ENCODE data around the gene PROSER3.

Gene PROSER3

DNA sequence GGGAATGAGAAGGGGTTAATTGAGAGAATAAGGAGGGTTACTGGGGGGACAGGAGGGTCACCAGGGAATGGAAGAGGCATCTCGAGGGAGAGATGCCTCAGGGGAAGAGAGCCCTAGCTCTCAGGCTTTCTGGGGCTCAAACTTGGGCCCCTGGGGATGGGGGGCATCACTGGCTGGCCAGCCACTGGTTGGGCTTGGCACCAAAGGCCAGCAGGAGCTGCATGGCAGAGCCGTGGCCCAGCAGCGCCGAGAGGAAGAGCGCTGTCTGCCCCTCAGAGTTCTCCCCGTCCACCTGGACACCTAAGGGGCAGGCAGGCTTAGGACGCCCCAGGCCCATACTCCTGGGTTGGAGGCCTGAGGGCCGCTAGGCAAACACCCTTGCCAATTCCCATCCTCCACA is 34.9 kb downstream of the PROSER3 start:
- TF ChIP-seq USF1 (IDR thresholded peaks at IDR 0.05) (no peak), EP300 (IDR thresholded peaks at IDR 0.05; ENCODE audit: borderline replicate concordance) (no peak), TAF1 (IDR thresholded peaks at IDR 0.05; ENCODE audit: low read depth) (no peak), TEAD4 (IDR thresholded peaks at IDR 0.05) (no peak)

DNA sequence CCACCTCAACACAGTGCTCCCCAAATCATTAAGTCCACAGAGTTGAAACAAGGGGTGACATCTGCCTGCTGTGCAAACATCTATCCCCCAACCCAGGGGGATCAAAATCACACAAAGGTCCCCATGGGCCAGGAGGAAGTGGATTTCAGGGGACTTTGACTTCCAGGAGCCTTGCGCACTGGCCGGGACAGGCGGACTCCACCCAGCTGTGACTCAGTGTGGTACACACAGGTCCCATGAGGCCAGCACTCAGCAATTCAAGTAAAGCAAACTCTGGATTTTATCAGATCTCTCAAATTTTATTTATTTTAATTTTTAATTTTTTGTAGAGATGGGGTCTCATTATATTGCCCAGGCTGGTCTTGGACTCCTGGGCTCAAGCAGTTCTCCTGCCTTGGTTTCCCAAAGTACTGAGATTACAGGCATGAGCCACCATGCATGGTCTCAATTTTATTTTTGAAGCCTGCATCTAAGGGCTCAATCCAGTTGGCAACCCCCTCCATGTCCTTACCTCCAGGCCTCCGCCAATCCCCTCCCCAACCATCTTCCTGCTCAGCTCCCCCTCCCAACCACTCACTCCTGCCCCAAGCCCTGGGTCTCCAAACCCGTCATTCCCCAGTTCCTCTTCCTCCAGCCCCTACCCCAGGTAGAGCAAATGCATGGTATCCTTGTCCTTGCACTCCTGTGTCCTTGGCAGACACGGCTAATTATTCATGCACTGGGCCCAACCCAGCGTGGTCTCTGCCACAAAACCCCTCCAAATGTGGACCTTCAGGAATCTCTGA is 35.6 kb downstream of the PROSER3 start:
- TF ChIP-seq FOXM1 (IDR thresholded peaks at IDR 0.05; ENCODE audit: borderline replicate concordance, low read depth) (no peak), TEAD4 (IDR thresholded peaks at IDR 0.05) (no peak), NFIC (IDR thresholded peaks at IDR 0.05) (no peak), MAX (IDR thresholded peaks at IDR 0.05) (no peak), TAF1 (IDR thresholded peaks at IDR 0.05; ENCODE audit: low read depth) (no peak), RAD21 (IDR thresholded peaks at IDR 0.05; ENCODE audit: low read depth) (no peak), ZBTB7A (IDR thresholded peaks at IDR 0.05; ENCODE audit: low read depth) (no peak)
- TF ChIP-seq, protein P1, sequence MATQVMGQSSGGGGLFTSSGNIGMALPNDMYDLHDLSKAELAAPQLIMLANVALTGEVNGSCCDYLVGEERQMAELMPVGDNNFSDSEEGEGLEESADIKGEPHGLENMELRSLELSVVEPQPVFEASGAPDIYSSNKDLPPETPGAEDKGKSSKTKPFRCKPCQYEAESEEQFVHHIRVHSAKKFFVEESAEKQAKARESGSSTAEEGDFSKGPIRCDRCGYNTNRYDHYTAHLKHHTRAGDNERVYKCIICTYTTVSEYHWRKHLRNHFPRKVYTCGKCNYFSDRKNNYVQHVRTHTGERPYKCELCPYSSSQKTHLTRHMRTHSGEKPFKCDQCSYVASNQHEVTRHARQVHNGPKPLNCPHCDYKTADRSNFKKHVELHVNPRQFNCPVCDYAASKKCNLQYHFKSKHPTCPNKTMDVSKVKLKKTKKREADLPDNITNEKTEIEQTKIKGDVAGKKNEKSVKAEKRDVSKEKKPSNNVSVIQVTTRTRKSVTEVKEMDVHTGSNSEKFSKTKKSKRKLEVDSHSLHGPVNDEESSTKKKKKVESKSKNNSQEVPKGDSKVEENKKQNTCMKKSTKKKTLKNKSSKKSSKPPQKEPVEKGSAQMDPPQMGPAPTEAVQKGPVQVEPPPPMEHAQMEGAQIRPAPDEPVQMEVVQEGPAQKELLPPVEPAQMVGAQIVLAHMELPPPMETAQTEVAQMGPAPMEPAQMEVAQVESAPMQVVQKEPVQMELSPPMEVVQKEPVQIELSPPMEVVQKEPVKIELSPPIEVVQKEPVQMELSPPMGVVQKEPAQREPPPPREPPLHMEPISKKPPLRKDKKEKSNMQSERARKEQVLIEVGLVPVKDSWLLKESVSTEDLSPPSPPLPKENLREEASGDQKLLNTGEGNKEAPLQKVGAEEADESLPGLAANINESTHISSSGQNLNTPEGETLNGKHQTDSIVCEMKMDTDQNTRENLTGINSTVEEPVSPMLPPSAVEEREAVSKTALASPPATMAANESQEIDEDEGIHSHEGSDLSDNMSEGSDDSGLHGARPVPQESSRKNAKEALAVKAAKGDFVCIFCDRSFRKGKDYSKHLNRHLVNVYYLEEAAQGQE (IDR thresholded peaks at IDR 0.05; ENCODE audit: low read depth) = no peak

DNA sequence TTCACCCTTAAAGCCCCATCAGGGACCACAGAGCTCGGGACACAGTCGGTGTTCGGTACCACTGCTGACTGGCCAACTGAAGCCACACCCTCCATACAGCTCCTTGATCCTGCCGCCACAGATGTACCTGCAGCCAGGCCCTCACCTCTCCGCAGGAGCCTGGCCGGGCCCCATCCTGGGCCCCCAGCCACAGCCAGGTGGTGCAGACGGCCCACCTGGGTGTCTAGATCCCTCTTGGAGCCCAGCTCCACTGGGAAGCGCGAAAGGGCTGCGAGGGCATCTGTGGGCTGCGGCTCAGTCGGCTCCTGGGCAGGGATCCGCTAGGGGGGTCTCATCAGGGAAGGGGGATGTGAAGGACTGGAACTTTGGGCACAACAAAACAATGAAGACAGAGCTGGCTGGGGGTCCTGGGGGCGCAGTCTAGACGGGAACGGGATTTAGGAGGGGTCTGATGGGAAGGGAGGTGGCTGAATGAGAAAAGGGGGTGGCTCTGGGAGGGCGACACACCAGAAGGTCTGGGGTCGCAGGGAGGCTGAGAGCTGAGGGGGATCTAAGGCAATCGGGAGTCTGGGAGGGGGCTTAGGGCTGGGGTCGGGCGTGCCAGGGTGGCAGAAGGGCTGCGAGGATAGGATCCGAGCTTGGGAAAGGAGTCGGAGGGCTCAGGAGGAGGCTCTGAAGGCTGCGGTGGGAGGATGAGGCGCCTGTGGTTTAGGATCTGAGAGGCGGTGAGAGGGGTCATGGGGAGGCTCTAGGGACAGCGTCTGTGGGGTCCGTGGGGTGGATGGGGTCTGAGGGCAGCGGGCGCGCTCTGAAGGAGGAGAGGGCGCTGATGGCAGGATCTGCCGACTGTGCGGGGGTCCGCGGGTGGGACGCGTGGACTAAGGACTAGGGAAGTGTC is 38.9 kb downstream of the PROSER3 start:
- TF ChIP-seq TEAD4 (IDR thresholded peaks at IDR 0.05) = no peak
- TF ChIP-seq FOXM1 (IDR thresholded peaks at IDR 0.05; ENCODE audit: borderline replicate concordance, low read depth) = no peak
- no peak for TF ChIP-seq USF1 (IDR thresholded peaks at IDR 0.05)
- TF ChIP-seq, protein P1 (IDR thresholded peaks at IDR 0.05; ENCODE audit: low read depth) = no peak
- TF ChIP-seq EGR1 (IDR thresholded peaks at IDR 0.05) = no peak
- no peak for TF ChIP-seq ZBTB7A (IDR thresholded peaks at IDR 0.05; ENCODE audit: low read depth)
- no peak for TF ChIP-seq NFIC (IDR thresholded peaks at IDR 0.05)
- no peak for TF ChIP-seq CEBPB (IDR thresholded peaks at IDR 0.05)

GRCh38 chr19:35797663-35798062 is 39.7 kb downstream of the PROSER3 start:
- TF ChIP-seq EP300 (IDR thresholded peaks at IDR 0.05; ENCODE audit: borderline replicate concordance) (no peak), YY1 (IDR thresholded peaks at IDR 0.05; ENCODE audit: low read depth) (no peak), FOXM1 (IDR thresholded peaks at IDR 0.05; ENCODE audit: borderline replicate concordance, low read depth) (no peak), MAX (IDR thresholded peaks at IDR 0.05) (no peak), EGR1 (IDR thresholded peaks at IDR 0.05) (no peak), NFIC (IDR thresholded peaks at IDR 0.05) (no peak), CREB1 (IDR thresholded peaks at IDR 0.05; ENCODE audit: low read depth) (no peak), TCF12 (IDR thresholded peaks at IDR 0.05; ENCODE audit: low read depth) (no peak), RAD21 (IDR thresholded peaks at IDR 0.05; ENCODE audit: low read depth) (no peak), TEAD4 (IDR thresholded peaks at IDR 0.05) (no peak)
- TF ChIP-seq, protein P1 (IDR thresholded peaks at IDR 0.05; ENCODE audit: low read depth) = no peak

Measured in Ishikawa (cell line).